ENCODE data around the gene LYVE1.

The LYVE1 gene

DNA sequence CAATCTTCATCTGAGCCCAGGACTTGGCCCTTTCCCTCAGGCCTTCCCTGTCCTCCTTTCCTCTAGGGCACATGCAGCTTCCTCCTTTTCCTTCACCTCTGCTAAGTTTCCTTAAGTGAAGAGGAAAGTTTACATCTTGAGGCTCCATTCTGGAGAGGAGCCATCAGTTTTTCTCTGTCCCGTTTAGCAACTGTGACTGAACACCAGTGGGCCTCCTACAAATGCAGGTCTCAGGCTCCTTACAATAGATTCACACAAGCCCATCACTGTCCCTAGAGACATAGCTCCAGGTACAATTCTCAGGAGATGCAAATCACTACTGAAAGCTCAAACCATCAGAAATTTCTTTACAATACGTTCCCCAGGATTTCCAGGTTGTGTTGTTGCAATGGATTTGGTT lies 23.3 kb upstream of the LYVE1 start:
- DNase-seq, result no peak

DNA sequence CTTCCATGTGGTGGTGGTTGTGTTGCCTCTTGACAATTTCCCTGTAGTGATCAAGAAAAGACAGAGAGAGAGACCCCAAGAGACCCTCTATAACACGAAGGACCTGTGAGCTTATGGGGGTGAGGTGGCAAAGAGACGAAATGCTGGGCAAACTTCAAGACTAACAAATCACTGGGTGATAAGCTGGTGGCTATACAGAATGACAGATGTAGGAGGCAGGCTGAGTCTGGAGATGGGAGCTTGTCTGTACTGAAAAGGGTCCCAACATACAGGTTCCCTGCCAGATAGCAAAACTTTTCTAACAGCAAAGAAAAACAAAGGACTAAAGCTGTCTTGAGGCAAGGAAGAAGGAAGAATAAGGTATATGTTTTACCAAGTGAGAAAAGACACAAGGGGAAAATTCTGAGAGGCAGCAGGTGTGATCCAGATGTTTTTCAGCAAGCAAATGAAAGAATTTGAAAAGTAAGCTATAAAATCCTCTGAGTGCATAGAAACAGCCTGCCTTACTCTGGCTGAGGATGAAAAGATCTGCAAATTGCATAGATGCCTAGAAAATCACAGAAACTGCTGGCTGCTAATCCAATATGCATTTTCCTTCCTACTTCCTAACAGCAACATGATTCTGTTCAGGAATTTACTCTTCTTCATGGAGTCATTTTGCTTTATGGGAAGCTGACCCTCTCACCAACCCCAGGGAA lies 21.9 kb upstream of the LYVE1 start:
- DNase-seq, result no peak

DNA sequence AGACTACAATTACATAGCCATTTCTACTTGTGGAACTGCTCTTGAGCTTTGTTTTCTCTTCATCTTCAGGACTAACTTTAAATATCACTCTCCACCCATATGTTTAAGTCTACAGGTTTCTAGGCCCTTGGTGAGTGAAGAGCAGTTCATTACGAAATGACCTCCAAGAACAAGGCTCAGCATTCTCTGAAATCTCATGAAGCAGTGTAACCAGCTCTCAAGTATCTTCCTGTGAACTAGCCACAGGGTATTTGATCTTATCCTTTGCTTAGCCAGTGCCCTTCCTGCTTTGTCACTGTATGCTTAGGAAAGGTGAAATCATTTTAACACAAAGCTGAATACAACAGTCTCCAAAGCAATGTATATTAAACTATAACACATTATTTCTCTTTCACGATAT lies 20.4 kb upstream of the LYVE1 start:
- DNase-seq, result no peak

DNA sequence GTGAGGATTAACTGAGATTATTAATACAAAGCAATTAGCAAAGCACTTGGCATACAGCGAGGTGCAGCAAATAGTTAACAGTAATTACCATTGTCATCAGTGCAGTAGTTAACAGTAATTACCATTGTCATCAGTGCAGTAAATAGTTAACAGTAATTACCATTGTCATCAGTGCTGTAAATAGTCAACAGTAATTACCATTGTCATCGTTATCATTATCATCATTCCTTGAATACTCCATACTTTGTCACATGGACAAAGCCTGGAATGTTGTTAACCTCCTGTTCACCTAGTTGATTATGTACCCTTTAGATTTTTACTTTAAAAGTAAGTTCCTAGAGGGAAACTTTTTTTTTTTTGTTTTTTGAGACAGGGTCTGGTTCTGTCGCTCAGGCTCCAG lies 19.5 kb upstream of the LYVE1 start:
- DNase-seq, result no peak

DNA sequence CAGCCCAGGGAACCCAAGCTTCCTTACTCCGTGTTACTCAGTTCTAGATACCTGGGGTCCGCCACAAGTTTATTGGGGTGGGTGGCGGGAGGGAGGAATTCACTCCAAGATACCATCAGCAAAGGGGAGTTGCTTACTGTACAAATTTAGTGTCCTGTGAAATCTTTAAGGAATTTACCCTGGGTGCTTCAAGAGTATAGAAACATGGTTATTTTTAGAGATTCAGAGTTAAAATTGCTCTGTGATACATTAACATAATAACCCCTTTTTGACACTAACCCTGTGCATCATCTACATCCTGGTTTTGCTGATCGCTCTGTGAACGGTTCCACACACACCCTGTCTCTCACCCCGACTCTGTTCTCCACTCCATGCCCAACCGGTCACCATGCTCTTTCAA lies 18.9 kb upstream of the LYVE1 start:
- no peak for DNase-seq

DNA sequence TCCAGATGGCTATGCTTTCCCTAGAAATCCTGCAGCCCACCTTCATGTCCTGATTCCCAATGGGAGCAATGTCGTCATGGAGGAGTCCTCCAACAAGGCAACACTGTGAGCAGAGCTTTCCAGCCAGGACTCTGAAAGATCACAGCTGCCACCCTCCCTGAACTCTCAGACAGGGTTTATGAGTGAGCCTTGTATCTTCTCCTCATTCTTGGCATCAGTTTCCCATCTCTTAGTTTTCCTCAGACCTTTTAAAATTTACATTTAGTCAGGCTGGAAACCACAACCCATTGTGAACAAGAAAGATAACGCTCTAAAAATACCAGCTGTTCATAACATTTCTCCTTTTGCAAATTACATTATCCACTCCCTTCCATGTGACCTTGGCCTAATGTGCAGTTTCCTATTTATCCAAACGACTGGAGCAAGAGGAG lies 15.6 kb upstream of the LYVE1 start:
- no peak for DNase-seq

DNA sequence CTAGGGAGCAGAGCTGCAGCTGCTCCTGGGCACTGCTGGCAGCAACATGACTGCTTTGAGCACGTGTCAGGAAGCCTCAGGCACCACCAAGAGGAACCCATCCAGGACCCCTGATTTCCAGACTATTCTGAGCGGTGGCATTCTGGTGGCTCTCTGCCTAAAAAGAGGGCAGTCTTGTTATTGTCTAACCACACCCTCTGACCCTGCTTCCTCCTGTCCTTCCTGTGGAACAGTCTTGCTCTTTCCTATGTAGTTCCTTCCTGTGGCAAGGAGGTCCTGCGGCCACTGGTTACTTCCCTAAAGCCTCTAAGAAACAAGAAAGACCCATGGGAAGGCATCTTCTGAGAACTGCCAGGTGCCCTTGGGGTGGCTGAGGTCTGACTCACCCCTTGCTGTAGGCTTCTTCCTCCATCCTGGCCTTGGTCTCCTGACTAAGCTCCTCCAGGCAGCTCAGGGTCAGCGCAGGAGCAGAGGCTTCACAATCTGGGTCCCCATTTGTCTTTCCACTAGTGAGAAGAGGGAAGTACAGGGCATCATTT lies 13.1 kb upstream of the LYVE1 start:
- DNase-seq, result no peak

DNA sequence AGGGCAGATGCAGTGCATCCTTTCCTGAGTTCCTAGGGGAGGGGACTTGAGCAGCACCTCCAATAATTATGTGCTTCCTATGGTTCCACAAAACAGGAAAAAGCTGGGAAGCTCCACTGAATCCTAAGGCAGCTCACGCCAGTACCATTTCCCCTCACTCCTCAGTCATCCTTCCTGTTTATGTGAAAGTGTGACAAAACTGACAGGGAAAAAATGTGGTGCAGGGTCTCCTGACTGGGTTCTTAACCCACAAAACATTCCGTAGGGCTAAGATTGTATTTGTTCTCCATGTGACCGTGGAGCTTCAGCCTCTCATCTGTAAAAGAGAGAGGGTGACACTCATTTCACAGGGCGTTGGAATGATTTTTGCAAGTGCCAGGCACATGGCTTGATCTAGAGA lies 12.2 kb upstream of the LYVE1 start:
- no peak for DNase-seq

DNA sequence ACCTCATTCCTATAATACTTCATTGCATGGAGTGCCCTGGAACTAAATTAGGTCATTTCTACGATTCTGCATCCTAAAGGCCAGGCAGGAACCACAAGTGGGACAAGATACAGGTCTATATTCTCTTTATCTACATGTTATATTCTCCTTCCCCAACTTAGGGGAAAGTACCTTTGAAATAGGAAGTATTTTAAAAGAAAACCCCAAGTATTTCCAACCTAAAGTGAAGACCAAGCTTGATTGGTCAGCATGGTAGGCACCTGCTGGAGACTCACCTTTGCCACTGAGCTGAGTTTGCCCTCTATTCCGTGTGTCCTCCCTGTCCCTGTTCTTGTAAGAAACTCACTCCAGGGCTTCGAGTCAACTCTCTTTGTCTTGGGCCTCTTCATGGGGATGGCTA lies 11.2 kb upstream of the LYVE1 start:
- DNase-seq, result no peak

DNA sequence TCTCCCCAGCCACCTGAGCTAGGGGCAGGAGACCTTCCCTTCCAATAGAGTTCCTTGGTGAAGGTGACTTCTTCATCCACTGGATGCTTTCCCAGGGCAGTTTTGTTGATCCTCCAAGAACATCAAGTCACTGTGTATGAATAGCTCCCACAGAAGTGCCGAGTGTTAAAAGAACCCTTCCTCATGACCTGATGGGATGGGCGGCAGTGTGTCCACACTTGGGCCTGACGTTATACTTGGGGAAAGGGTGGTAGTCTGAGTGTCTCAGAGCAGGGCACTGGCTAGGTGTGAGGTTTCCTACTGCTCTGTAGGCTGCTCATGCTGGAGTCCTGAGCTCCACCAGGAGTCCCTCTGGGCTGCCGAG lies 7.6 kb upstream of the LYVE1 start:
- DNase-seq, result no peak

DNA sequence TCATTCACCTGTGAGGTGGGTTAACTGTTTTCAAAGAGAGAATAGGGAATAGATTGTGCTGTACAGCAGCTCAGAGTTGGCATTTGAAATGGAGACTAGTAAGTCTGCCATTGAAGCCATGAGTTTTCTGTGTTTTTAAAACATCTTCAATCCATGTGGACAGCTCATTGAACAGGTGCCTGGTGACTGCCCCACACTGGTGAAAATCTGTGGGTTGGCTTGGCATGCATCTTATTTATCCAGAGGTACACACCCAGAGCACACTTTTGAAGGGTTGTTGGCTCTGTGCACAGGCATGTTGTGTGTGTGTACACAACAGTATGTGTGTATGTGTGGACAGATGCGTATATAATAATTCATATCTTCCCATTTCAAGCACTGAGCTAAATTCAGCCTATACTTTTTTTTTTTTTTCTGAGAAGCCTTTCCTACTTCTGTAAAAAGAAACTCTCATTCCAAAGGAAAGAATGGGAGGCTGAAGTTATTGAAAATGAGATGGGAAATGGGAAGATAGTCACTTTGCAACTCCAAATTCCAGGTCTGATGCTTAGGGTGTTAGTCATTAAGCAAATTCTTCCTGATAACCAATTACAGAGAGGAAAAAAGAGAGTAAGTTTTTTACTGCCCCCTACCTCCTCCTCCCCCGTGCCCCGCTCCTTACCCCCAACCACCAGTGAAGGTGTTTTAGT lies 7.0 kb upstream of the LYVE1 start:
- DNase-seq, result no peak

DNA sequence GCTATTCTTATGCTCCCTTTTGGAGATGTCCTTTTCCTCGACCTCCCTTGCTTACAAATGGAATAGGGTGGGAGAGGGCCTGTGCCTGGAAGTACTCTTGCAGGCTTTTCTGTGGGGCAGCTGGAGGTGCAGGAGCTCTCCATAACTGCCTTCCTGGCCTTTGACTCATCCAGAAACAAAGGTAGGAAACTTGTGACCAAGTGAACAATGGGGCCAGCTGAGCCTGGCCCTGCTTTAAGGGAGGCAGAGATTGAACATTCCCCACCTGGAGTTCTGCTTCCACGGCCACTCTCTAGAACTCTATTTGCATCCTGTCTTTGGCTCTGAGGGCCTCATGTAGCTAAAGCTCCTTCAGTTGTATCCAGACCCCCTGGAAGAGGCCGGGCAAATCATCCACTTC lies 5.1 kb upstream of the LYVE1 start:
- no peak for DNase-seq

DNA sequence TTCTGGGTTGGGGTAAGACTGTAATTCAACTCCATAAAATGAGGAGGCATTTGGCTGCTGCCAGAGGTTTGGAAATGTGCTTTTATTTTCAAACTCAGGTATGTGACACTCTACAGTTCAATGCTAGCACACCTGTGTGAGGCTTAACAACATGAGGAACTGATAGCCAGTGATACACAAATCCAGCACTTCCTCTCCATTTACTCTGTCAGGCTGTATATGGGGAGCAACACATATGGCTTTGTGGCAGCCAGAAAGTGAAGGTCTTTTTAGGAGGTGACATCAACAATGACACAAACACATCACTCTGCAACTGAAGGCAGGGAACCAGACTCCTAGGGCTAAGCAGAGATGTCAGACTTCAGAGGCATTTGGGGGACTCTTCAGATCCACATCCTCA lies 4.6 kb upstream of the LYVE1 start:
- DNase-seq, result no peak

DNA sequence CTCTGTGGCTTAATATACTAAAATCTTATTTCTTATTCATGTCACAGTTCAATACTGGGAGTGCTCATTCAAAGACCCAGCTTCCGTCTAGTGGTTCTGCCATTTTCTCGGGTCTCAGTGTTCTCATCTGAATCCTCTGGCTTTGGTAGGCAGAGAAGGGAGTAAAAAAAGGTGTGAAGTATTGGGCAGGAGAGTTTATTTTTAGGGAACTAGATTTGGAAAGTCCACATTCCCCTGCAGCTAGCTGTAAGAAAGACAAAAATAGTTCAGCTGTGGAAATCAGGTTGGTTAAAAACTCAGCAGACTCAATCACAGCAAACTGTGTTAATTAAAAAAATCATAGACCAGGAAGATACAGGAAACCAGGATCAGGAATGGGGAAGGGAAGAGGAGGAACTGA lies 4.1 kb upstream of the LYVE1 start:
- no peak for DNase-seq

DNA sequence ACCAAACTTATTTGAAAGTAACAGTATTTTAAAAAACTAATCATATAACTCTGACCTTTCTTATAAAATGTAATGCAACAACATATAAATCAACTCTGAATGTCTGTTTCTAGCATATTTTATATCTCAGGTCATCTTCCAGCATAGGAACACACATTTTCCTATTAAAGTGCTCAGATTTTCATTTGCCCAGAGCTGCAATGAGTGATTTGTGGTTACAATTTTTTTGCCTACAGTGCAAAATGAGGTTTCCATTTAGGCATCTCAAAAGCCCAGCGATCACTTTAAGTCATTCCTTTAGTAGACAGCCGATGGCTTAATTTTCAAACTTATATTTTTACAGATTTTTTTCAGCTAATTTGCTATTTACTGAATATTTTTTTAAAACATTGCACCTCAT lies 1.0 kb downstream of the LYVE1 start:
- no peak for DNase-seq

DNA sequence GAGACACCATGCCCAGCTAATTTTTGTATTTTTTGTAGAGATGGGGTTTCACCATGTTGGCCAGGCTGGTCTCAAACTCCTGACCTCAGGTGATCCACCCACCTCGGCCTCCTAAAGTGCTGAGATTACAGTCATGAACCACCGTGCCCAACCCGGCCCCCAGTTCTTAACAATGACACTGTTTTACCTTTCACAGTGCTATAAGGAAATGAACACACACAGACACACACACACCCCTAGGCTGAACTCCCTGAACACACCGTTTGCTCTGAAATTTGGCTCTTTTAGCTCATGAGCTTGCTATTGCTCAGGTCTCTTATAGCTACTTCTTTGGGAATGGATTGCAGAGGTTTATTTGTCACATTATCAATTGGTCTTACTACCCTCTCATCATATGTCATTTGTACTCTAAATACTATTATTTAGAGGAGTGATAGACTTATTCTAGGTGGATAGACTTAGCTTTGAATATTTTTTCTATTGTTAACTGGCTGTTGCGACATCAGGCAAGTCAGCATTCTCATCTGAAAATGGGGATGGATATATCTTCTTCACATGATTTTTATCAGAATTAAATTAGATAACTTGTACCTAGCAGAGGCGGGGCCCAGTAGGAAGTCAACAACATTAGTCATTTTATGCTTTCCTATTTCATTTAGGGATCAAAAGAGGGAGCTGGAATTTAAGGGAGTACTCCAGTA lies 2.1 kb downstream of the LYVE1 start:
- DNase-seq, result no peak

DNA sequence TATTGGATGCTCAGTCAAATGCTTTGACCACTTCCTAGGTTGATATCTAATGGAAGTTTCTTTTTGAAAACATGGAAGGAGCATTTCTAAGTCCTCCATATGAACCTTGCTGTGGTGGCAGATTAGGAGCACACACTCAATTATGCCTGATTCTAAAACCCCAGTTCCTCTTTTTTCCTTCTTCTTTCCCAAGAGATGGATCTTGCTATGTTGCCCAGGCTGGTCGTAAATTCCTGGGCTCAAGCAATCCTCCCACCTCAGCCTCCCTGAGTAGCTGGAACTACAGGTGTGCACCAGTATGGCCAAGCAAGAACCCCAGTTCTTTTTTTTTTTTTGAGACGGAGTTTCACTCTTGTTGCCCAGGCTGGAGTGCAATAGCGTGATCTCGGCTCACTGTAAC lies 3.0 kb downstream of the LYVE1 start:
- no peak for DNase-seq

DNA sequence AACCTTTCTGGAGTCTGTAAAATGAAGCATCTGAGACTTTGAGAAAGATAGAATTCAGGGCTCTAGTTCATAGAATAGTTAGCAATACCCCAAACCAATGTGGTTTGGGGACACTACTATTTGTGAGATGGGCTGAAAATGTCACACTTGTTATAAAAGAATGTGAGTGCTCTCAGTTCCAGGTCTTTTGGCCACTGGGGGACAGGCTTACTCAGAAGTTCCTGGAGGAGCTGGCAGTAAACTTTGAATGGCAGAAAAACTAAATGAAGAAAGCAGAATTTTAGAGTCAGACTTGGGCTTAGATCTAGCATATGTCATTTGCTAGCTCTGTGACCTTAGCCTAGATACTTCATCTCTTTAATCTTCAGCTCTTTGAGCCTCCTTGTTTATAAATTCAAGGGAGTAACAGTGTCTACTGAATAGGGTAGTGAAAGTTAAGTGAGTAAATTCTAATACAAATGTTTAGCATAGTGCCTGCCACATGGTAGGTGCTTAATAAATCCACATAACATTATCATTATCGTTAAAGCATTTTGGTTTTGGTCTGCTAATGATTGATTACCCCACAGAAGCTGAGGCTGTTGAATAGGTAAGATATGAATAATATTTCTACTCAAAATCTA lies 3.7 kb downstream of the LYVE1 start:
- DNase-seq, result no peak

DNA sequence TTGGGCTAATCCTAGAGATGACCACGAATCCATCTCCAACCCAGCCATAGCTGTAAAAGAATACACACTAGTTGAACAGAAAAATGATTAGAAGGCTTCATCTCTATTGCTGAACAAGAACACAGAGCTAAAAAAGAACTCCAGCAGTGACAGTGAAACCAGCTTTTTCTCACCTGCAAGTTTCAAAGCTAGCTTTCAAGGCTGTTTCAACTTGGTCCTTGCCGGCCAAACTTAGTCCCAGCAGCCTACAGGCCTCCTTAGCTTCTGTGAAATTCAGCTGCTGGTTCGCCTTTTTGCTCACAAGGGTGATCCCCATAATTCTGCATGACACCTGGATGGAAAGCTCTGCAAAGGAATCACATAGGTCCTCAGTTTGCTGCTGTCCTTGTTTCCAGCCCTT lies 4.4 kb downstream of the LYVE1 start:
- DNase-seq, result no peak

DNA sequence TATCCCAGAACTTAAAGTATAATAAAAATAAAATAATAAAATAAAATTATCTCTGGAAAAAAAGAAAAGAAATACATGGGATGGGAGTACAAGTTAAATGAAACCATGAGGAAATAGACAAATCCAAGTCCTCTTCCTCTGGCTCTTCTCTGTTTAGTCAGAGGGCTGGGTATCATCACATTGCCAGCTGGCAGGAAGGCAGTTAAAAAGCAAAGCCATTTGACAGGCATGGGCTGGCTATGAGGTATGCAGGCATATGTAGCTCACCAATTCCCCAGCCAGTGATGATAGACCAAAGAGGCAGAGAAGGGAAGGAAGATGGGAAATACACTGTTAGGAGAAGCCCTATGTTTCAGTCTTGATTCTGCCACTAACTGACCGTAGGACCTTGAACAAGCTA lies 6.5 kb downstream of the LYVE1 start:
- no peak for DNase-seq

DNA sequence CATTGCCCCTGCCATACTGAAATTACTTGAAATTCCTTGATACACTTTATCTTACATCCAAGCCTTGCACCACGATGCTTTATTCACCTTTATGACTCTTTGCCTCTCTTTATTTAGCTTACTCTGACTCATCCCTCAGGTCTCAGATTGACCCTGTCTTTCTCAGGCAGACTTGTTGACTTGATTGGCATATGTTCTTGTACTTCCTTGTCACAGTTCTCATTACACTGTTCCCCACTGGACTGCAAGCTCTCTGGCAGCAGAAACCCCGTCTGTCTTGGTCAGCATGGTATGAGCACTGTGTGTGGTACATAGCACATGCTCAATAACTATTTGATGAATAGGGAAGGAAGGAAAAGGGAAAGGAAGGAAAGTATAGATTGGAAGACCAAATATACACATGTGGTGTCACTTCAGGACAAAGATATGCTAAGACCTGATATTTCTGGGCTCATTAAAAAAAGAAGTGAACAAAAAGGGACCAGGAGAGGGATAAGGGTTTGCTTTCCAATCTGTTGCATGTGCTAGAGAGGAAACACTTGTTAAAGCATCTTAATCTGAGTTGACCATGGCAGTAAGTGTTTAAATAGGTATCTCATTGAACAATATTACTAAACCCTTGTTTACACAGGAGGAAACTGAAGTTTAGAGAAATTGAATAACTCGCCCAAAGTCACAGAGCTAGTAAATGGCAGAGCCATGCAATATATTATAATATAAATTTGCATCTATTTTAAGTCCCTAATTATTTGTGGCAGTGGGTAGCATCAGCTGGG lies 7.2 kb downstream of the LYVE1 start:
- DNase-seq, result no peak

DNA sequence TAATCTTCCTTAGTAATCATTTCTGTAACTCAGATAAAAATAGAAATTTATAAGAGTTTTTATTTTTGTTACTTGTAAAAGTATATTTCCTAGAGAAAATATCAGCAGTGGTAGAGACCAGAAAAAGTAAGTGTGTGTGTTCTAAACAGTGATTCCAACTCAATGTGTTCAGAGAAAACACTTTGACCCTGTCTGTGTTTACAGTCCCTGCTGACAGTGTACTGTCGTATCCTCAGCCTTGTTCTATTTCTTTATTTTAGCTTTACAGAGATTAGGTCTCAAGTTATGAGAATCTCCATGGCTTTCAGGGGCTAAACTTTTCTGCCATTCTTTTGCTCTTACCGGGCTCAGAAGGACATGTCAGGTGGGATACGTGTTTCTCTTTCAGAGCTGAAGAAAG lies 10.2 kb downstream of the LYVE1 start:
- DNase-seq, result no peak

DNA sequence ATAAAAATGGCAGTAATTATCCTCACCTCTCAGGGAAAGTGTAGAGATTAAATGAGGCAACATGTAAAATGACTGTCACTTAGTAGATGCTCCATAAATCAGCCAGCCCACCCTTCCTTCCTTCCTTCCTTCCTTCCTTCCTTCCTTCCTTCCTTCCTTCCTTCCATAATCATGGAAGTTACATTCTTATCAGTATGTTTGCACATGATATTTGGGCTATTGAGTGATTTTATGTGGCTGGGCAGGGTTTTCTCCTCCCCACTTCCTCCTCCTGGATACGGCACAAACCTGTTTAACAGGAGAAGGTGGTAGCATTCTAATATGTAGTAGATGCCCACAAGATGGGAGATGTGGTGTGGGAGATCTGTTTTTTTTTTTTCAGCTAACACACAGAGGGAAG lies 11.9 kb downstream of the LYVE1 start:
- DNase-seq, result no peak

Measured in SHP77 treated with DMSO at 0.1 percent for 48 hours (cell line).